ENCODE measurements around the gene CIDEA. TPM values are rescaled to one million over a fixed set of nuclear protein-coding genes. Genes with fewer than 3 reads are reported as not detected.
A peak's percentile ranks its signal among the peaks of the same experiment; 100 is the strongest.

Gene CIDEA
- total RNA-seq, 4 donors from 2014 or later = not detected

DNA sequence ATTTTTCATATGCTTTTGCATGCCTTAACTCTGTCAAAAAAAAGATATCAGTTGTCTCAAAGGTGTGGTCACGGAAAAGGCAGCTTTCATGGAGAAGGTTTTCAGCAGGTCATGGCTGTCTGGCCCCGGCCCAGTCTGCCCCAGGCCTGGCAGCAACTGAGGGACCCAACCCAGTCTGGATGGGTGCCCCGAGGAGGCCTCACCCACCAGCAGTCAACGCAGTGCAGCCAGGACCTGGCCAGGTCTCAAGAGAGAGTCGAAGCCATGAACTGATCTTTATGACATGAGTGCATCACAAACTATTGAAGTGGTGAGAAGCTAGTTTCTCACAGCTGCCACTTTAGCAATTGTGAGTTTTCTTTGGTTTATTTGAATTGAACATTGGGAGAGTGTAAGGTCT lies 61.8 kb downstream of the CIDEA start:
- TF ChIP-seq, protein P1, sequence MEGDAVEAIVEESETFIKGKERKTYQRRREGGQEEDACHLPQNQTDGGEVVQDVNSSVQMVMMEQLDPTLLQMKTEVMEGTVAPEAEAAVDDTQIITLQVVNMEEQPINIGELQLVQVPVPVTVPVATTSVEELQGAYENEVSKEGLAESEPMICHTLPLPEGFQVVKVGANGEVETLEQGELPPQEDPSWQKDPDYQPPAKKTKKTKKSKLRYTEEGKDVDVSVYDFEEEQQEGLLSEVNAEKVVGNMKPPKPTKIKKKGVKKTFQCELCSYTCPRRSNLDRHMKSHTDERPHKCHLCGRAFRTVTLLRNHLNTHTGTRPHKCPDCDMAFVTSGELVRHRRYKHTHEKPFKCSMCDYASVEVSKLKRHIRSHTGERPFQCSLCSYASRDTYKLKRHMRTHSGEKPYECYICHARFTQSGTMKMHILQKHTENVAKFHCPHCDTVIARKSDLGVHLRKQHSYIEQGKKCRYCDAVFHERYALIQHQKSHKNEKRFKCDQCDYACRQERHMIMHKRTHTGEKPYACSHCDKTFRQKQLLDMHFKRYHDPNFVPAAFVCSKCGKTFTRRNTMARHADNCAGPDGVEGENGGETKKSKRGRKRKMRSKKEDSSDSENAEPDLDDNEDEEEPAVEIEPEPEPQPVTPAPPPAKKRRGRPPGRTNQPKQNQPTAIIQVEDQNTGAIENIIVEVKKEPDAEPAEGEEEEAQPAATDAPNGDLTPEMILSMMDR (IDR thresholded peaks at IDR 0.05) = no peak
- TF ChIP-seq POLR2A (IDR thresholded peaks at IDR 0.05) = no peak

DNA sequence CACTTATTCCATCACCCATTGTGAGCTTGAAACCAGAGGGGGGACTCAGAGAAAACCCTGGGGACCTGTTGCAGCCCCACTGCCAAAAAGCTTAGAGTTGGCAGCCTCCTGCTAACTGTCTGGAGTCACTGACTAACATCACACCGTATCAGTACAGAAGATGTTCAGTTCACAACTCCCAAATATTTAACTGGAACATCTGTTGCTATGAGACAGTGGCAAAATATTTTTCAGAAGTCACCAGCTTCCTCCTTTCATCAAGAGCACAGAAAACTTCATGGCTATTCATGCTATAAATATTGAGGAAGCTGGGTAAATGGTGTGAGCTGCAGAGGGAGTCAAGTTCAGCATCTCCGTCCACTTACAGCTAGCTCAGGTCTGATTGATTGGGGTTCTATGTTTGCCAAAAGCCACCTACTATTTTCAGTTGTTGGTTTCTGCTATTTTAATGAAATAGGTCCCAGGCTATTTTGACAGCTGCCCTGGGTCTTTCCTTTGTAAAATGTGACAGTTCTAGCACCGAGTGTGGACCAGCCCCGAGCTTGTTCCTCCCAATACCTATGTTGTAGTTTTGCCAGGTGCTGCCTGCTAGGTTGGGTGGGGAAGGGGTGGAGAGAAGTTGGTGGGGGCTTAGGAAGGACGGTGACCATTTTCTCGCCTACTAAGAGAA lies 63.6 kb downstream of the CIDEA start:
- Histone ChIP-seq H3K4me3 (no peak overlapping the region), H3K27ac (peak overlapping the region; percentile 31 to 58), H3K9me3 (no peaks in the 10 kb centered on the region), H3K27me3 (no peaks in the 10 kb centered on the region), H3K4me1 (peaks cover 0 to 9% of the 10 kb centered on the region in 2 donors), H3K36me3 (no peaks in the 10 kb centered on the region)
- peak in 1 of 2 donors; percentile 47 for DNase-seq
- TF ChIP-seq, protein P1 (IDR thresholded peaks at IDR 0.05) = no peak
- no peak for TF ChIP-seq POLR2A (IDR thresholded peaks at IDR 0.05)
- intact Hi-C loops (cut with DNase I; ENCODE audit: low total_unique reads) = no loop called here

More for the DNA sequence above, 61.8 kb downstream of the CIDEA start:
- Histone ChIP-seq H3K27me3 (no peaks in the 10 kb centered on the region), H3K27ac (peak overlapping the region; percentile 47 to 58), H3K4me1 (peaks cover 0 to 9% of the 10 kb centered on the region in 2 donors), H3K36me3 (no peaks in the 10 kb centered on the region), H3K4me3 (no peak overlapping the region), H3K9me3 (peaks cover 0 to 14% of the 10 kb centered on the region in 2 donors)
- intact Hi-C loops (cut with DNase I; ENCODE audit: low total_unique reads) = no loop called here
- DNase-seq = no peak

DNA sequence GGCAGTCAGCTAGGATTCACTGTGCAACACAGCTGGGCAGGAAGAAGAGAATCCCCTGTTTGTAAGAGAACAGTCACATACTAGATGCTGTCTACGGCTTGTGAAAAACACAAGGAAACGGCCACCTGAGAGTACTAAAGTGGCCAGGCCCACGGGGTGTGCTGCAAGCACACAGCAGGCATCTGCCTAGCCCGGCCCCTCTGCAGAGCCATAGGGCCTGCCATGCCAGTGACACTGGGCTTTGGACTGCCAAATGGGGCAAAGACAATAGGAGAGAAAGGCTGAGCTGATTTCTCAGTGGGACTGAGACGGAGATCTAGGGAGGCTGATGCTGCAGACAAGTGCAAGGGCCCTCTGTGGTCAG lies 64.2 kb downstream of the CIDEA start:
- TF ChIP-seq, protein P1 (IDR thresholded peaks at IDR 0.05) = no peak
- TF ChIP-seq POLR2A (IDR thresholded peaks at IDR 0.05) = no peak
- peaks cover 0 to 9% of the 10 kb centered on the region in 2 donors for H3K4me1 ChIP-seq
- H3K4me3 ChIP-seq = no peak overlapping the region
- no peak for DNase-seq
- H3K36me3 ChIP-seq = no peaks in the 10 kb centered on the region
- no peaks in the 10 kb centered on the region for H3K9me3 ChIP-seq
- peak overlapping the region; percentile 27 to 30 for H3K27ac ChIP-seq
- intact Hi-C loops (cut with DNase I; ENCODE audit: low total_unique reads) = no loop called here
- H3K27me3 ChIP-seq = no peaks in the 10 kb centered on the region

DNA sequence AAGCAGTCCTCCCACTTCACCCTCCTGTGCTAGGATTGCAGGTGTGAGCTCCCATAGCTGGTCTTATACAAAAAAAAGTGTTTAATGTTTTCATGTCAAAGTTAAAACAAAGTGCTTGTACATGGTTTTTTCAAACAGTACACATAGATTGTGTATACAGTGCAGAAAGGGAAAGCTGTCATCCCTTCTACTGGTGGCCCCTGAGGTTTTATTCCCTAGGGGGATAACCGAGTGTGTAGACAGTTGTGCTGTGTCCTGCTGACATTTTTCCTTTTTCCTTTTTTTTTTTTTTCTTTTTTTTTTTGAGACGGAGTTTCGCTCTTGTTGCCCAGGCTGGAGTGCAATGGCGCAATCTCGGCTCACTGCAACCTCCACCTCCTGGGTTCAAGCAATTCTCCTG lies 64.7 kb downstream of the CIDEA start:
- DNase-seq = no peak
- Histone ChIP-seq H3K27me3 (no peaks in the 10 kb centered on the region), H3K4me1 (peaks cover 0 to 9% of the 10 kb centered on the region in 2 donors), H3K4me3 (no peak overlapping the region), H3K9me3 (no peaks in the 10 kb centered on the region), H3K36me3 (no peaks in the 10 kb centered on the region), H3K27ac (no peak overlapping the region)
- TF ChIP-seq POLR2A (IDR thresholded peaks at IDR 0.05) = no peak
- TF ChIP-seq, protein P1 (IDR thresholded peaks at IDR 0.05) = no peak
- intact Hi-C loops (cut with DNase I; ENCODE audit: low total_unique reads) = no loop called here

DNA sequence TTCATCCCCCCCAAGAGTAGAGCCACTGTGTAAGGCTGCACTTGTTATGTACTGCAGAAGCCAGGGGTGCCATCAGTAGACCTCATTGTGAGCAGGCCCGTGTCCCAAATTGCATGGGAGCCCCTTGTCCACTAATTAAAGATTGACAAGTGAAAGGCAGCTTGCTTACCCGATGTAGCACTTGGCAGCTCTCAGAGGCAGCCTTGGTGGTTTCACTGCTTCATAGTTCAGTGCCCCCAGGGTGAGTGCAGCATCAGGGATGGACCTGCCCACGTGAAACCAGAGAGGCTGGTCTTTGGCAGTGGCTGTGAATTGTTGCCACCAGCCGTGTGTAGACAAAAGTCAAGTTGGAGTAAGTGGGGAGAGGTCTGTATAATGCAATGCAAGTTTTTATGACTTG lies 67.2 kb downstream of the CIDEA start:
- Histone ChIP-seq H3K36me3 (no peaks in the 10 kb centered on the region), H3K4me3 (no peak overlapping the region), H3K9me3 (no peaks in the 10 kb centered on the region), H3K4me1 (peaks cover 0 to 2% of the 10 kb centered on the region in 2 donors), H3K27ac (no peak overlapping the region), H3K27me3 (no peaks in the 10 kb centered on the region)
- no peak for DNase-seq
- intact Hi-C loops (cut with DNase I; ENCODE audit: low total_unique reads) = no loop called here
- TF ChIP-seq, protein P1 (IDR thresholded peaks at IDR 0.05) = no peak
- TF ChIP-seq POLR2A (IDR thresholded peaks at IDR 0.05) = no peak

Data from uterus (tissue), 4 donors.